HepG2 (cell line): ENCODE data around the gene NELFCD. TPM values are rescaled to one million over a fixed set of nuclear protein-coding genes. Genes with fewer than 3 reads are reported as not detected.

Source experiments
- CEBPG ChIP-seq: IDR thresholded peaks from 2 replicates; pipeline ENCODE4 v1.6.1; 2016
- GRHL1 ChIP-seq: sonication (generic); formaldehyde crosslinking; conservative IDR thresholded peaks from 2 replicates; pipeline ENCODE4 v1.8.0; 2022; ENCODE audit warnings: missing genetic modification reagents
- MLLT10 ChIP-seq: sonication (generic); formaldehyde crosslinking; IDR thresholded peaks from 2 replicates; pipeline ENCODE4 v1.4.0; 2020; ENCODE audit warnings: missing genetic modification reagents
- SMC3 ChIP-seq: IDR thresholded peaks from 2 replicates; pipeline ENCODE4 v1.6.1; 2011; ENCODE audit warnings: low read length, improper control_type of control experiment
- SNAPC5 ChIP-seq: sonication (generic); formaldehyde crosslinking; IDR thresholded peaks from 2 replicates; pipeline ENCODE4 v1.8.1; 2023; ENCODE audit warnings: mild to moderate bottlenecking, missing genetic modification reagents, borderline replicate concordance
- THAP7 ChIP-seq: sonication (generic); formaldehyde crosslinking; IDR thresholded peaks from 2 replicates; pipeline ENCODE4 v1.8.1; 2023; ENCODE audit warnings: mild to moderate bottlenecking, missing genetic modification reagents
- TOPORS ChIP-seq: sonication (generic); formaldehyde crosslinking; IDR thresholded peaks from 2 replicates; pipeline ENCODE4 v1.8.0; 2023; ENCODE audit warnings: mild to moderate bottlenecking, missing genetic modification reagents
- ZBTB38 ChIP-seq: sonication (generic); formaldehyde crosslinking; IDR thresholded peaks from 2 replicates; pipeline ENCODE4 v1.5.1; 2020; ENCODE audit warnings: mild to moderate bottlenecking, missing genetic modification reagents
- ZNF251 ChIP-seq: sonication (generic); formaldehyde crosslinking; IDR thresholded peaks from 2 replicates; pipeline ENCODE4 v1.9.0; 2021; ENCODE audit warnings: mild to moderate bottlenecking, missing genetic modification reagents
- ZNF329 ChIP-seq: sonication (generic); formaldehyde crosslinking; IDR thresholded peaks from 2 replicates; pipeline ENCODE4 v1.9.0; 2021; ENCODE audit warnings: low read depth, mild to moderate bottlenecking, missing genetic modification reagents
- ZSCAN31 ChIP-seq: sonication (generic); formaldehyde crosslinking; IDR thresholded peaks from 2 replicates; pipeline ENCODE4 v1.5.0; 2020; ENCODE audit warnings: low read depth, mild to moderate bottlenecking, missing genetic modification reagents
- ZZZ3 ChIP-seq: sonication (generic); formaldehyde crosslinking; IDR thresholded peaks from 2 replicates; pipeline ENCODE4 v1.4.0; 2020; ENCODE audit warnings: missing genetic modification reagents, mild to moderate bottlenecking, borderline replicate concordance
- polyA plus RNA-seq, 8 experiments: library from polyadenylated mRNA; depleted of rRNA in 3 of 8; stranded (reverse) in 7 of 8; unstranded in 1 of 8; fragments of >200 nt; fragmentation: Illumina TruSeq in 4 of 8; extraction: Trizol in 4 of 8; gene quantifications; 2 replicates each; pipeline versions ENCODE4 v1.2.1 to v1.2.3, GENCODE V29; 2011 to 2016; ENCODE audit warnings: low read depth in 4 of 8, missing spikeins in 1 of 8, mixed read lengths in 1 of 8; ENCODE audit not compliant: insufficient read depth in 1 of 8
- total RNA-seq, 5 experiments: library from RNA; depleted of rRNA; stranded (reverse); fragments of >200 nt; fragmentation: Illumina TruSeq; extraction: Trizol; gene quantifications; 2 replicates each; pipeline ENCODE4 v1.2.3, GENCODE V29; 2016; ENCODE audit warnings: low read depth in 1 of 5
- TF ChIP-seq, protein P1 (sequence below): sonication (generic); formaldehyde crosslinking; IDR thresholded peaks from 2 replicates; pipeline ENCODE4 v1.8.0; 2022; ENCODE audit warnings: mild to moderate bottlenecking, missing genetic modification reagents
- TF ChIP-seq, protein P2 (sequence below): IDR thresholded peaks from 2 replicates; pipeline ENCODE4 v1.6.1; 2012; ENCODE audit warnings: low read length, improper control_type of control experiment
- TF ChIP-seq, protein P3 (sequence below): sonication (generic); formaldehyde crosslinking; IDR thresholded peaks from 2 replicates; pipeline ENCODE4 v1.5.0; 2020; ENCODE audit warnings: missing genetic modification reagents

Gene NELFCD
- total and polyA plus RNA-seq, 2 of the 13 experiments (the other 11 are each of a cell fraction or from before 2014, with no cell fraction given) = 159 to 203 TPM

- TF ChIP-seq ZNF329 (CRISPR knock-in tag) (no peak; the same call in 1 of the 2 replicates), ZSCAN31 (CRISPR knock-in tag) (peak; percentile 59; the same call in 1 of the 2 replicates), THAP7 (CRISPR knock-in tag) (peak; percentile 56; the same call in 1 of the 2 replicates), SNAPC5 (CRISPR knock-in tag) (no peak), MLLT10 (CRISPR knock-in tag) (no peak), ZNF251 (no peak), CEBPG (peak; percentile 71), SMC3 (no peak), TOPORS (CRISPR knock-in tag) (peak; percentile 28; the same call in 1 of the 2 replicates), GRHL1 (CRISPR knock-in tag) (no peak), ZZZ3 (CRISPR knock-in tag) (no peak), ZBTB38 (CRISPR knock-in tag) (peak; percentile 82)
- TF ChIP-seq, protein P1, sequence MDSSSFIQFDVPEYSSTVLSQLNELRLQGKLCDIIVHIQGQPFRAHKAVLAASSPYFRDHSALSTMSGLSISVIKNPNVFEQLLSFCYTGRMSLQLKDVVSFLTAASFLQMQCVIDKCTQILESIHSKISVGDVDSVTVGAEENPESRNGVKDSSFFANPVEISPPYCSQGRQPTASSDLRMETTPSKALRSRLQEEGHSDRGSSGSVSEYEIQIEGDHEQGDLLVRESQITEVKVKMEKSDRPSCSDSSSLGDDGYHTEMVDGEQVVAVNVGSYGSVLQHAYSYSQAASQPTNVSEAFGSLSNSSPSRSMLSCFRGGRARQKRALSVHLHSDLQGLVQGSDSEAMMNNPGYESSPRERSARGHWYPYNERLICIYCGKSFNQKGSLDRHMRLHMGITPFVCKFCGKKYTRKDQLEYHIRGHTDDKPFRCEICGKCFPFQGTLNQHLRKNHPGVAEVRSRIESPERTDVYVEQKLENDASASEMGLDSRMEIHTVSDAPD = peak; percentile 95
- TF ChIP-seq, protein P2, sequence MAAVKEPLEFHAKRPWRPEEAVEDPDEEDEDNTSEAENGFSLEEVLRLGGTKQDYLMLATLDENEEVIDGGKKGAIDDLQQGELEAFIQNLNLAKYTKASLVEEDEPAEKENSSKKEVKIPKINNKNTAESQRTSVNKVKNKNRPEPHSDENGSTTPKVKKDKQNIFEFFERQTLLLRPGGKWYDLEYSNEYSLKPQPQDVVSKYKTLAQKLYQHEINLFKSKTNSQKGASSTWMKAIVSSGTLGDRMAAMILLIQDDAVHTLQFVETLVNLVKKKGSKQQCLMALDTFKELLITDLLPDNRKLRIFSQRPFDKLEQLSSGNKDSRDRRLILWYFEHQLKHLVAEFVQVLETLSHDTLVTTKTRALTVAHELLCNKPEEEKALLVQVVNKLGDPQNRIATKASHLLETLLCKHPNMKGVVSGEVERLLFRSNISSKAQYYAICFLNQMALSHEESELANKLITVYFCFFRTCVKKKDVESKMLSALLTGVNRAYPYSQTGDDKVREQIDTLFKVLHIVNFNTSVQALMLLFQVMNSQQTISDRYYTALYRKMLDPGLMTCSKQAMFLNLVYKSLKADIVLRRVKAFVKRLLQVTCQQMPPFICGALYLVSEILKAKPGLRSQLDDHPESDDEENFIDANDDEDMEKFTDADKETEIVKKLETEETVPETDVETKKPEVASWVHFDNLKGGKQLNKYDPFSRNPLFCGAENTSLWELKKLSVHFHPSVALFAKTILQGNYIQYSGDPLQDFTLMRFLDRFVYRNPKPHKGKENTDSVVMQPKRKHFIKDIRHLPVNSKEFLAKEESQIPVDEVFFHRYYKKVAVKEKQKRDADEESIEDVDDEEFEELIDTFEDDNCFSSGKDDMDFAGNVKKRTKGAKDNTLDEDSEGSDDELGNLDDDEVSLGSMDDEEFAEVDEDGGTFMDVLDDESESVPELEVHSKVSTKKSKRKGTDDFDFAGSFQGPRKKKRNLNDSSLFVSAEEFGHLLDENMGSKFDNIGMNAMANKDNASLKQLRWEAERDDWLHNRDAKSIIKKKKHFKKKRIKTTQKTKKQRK = no peak
- TF ChIP-seq, protein P3, sequence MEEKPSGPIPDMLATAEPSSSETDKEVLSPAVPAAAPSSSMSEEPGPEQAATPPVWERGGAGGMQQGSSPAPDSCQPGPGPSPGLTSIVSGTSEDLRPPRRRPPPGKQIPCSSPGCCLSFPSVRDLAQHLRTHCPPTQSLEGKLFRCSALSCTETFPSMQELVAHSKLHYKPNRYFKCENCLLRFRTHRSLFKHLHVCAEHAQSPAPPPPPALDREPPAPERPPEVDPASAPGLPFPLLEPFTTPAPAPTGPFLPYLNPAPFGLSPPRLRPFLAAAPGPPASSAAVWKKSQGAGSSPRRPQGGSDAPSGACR = peak; percentile 85; the same call in 1 of the 2 replicates
Observed at GRCh38 chr20:59015812-59016711, 35.0 kb downstream of the NELFCD start (continued).
